CD4-positive, alpha-beta T cell (primary cell): Measurements from ENCODE around the gene FAM216B. TPM values are rescaled to one million over a fixed set of nuclear protein-coding genes. Genes with fewer than 3 reads are reported as not detected.

Source experiments
- ATAC-seq: fragments of 200-7000 bp; cut with Tn5 transposase; one replicate; pipeline ENCODE4 v1.10.0; 2022; ENCODE audit warnings: mild to moderate bottlenecking; ENCODE audit not compliant: poor library complexity
- CTCF ChIA-PET: fragments of 350-600 bp; sonication (Branson Sonifier 250); formaldehyde crosslinking; loops from one replicate; lab custom pipeline; 2021; ENCODE audit warnings: antibody characterized with exemption, inconsistent platforms; lab: Charles Lee
- POLR2A ChIA-PET: fragments of 350-600 bp; sonication (Branson Sonifier 250); formaldehyde crosslinking; loops from one replicate; lab custom pipeline; 2021; ENCODE audit warnings: antibody characterized with exemption, inconsistent platforms; lab: Charles Lee
- DNase-seq, 14 experiments: peaks; one replicate each; pipeline ENCODE4 v3.0.0-alpha.2; 2013 to 2020; ENCODE audit warnings: mixed read lengths in 2 of 14
- H3K27ac ChIP-seq, 2 donors: one replicate each; pipeline versions ENCODE4 v1.5.1 to v1.7.0; 2013; ENCODE audit warnings: low read length in 2 of 2, low read depth in 1 of 2, mild to moderate bottlenecking in 1 of 2
- H3K27me3 ChIP-seq, 2 experiments: 1 replicate in 1 of 2; 2 replicates in 1 of 2; pipeline versions ENCODE4 v1.6.1 to v1.7.0; 2013; ENCODE audit warnings: low read length in 2 of 2, control low read depth in 1 of 2, mild to moderate bottlenecking in 1 of 2, moderate library complexity in 1 of 2; ENCODE audit not compliant: insufficient read depth in 2 of 2, control insufficient read depth in 1 of 2
- H3K36me3 ChIP-seq: one replicate; pipeline ENCODE4 v1.6.1; 2013; ENCODE audit warnings: low read length, control low read depth; ENCODE audit not compliant: insufficient read depth
- H3K4me1 ChIP-seq: one replicate; pipeline ENCODE4 v1.6.1; 2013; ENCODE audit warnings: low read length, control low read depth; ENCODE audit not compliant: insufficient read depth
- H3K4me3 ChIP-seq: one replicate; pipeline ENCODE4 v1.5.1; 2013; ENCODE audit warnings: mild to moderate bottlenecking, low read length, moderate library complexity
- H3K9me3 ChIP-seq, 2 experiments: 1 replicate in 1 of 2; 2 replicates in 1 of 2; pipeline versions ENCODE4 v1.6.1 to v1.7.0; 2013; ENCODE audit warnings: low read length in 2 of 2, mild to moderate bottlenecking in 2 of 2, control low read depth in 1 of 2, moderate library complexity in 1 of 2; ENCODE audit not compliant: control insufficient read depth in 1 of 2, insufficient read depth in 1 of 2
- H3K27ac Mint-ChIP-seq: one replicate; pipeline ENCODE4 v1.8.0; 2020; ENCODE audit warnings: mixed read lengths
- H3K27me3 Mint-ChIP-seq: one replicate; pipeline ENCODE4 v1.8.0; 2021; ENCODE audit warnings: mixed read lengths
- H3K36me3 Mint-ChIP-seq: one replicate; pipeline ENCODE4 v1.8.0; 2021; ENCODE audit warnings: low read depth, mixed read lengths
- H3K4me1 Mint-ChIP-seq: one replicate; pipeline ENCODE4 v1.8.0; 2021; ENCODE audit warnings: low read depth, mixed read lengths
- H3K4me3 Mint-ChIP-seq: one replicate; pipeline ENCODE4 v1.8.0; 2020; ENCODE audit warnings: mild to moderate bottlenecking, mixed read lengths
- H3K9me3 Mint-ChIP-seq: one replicate; pipeline ENCODE4 v1.8.0; 2020; ENCODE audit warnings: mixed read lengths
- intact Hi-C, 2 experiments: fragments of 100-400 bp; cut with DNase I in 1 of 2; cut with micrococcal nuclease in 1 of 2; formaldehyde crosslinking; loops; one replicate each; pipeline versions ENCODE4 v1.15.1 to v1.9.0; 2023 to 2025; cut with DNase I, micrococcal nuclease
- total RNA-seq, 174 experiments: library from RNA in 2 of 174; stranded (reverse) in 2 of 174; gene quantifications; one replicate each; pipeline ENCODE4 v1.2.3 and lab custom pipeline; 2021 to 2026
- TF ChIP-seq, protein P1 (sequence below): fragments of 200-600 bp; IDR thresholded peaks from one replicate; pipeline ENCODE4 v1.8.0; 2022; ENCODE audit warnings: antibody characterized with exemption, mild to moderate bottlenecking

FAM216B gene
- total RNA-seq, 2 experiments from 2014 or later = not detected

DNA sequence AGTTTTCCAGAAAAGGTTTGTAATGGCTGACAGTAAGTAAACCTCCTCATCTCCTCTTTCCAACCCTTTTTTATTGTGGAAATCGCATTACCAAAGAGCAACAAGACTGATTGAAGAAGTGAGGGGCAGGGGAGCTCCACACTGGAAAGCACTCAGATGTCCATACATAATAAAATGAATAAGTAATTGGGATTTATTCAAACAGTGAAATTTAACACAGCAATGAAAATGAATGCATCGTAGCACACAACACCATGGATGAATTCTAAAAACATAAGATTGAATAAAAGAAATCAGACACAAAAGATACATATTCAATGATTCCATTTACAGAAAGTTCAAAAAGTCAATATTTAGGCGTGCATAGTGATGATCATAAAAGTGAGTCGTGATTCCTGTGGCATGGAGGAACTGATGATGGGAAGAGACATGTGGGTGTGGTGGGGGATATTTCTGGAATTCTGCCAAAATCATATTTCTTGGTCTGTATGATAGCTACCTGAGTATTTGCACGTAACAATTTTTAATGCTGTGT is 18.8 kb downstream of the FAM216B start:
- POLR2A ChIA-PET = no interaction called here
- no peaks in the 10 kb centered on the region for H3K9me3 ChIP-seq
- Mint-ChIP-seq H3K36me3 (no peaks in the 10 kb centered on the region), H3K4me3 (no peak overlapping the region), H3K4me1 (no peaks in the 10 kb centered on the region), H3K27ac (no peak overlapping the region), H3K27me3 (peaks cover 5% of the 10 kb centered on the region), H3K9me3 (no peaks in the 10 kb centered on the region)
- H3K4me3 ChIP-seq = no peak overlapping the region
- DNase-seq (no peak), ATAC-seq (no peak)
- no peaks in the 10 kb centered on the region for H3K4me1 ChIP-seq
- H3K36me3 ChIP-seq = no peaks in the 10 kb centered on the region
- TF ChIP-seq, protein P1, sequence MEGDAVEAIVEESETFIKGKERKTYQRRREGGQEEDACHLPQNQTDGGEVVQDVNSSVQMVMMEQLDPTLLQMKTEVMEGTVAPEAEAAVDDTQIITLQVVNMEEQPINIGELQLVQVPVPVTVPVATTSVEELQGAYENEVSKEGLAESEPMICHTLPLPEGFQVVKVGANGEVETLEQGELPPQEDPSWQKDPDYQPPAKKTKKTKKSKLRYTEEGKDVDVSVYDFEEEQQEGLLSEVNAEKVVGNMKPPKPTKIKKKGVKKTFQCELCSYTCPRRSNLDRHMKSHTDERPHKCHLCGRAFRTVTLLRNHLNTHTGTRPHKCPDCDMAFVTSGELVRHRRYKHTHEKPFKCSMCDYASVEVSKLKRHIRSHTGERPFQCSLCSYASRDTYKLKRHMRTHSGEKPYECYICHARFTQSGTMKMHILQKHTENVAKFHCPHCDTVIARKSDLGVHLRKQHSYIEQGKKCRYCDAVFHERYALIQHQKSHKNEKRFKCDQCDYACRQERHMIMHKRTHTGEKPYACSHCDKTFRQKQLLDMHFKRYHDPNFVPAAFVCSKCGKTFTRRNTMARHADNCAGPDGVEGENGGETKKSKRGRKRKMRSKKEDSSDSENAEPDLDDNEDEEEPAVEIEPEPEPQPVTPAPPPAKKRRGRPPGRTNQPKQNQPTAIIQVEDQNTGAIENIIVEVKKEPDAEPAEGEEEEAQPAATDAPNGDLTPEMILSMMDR = no peak
- intact Hi-C loops = no loop called here
- H3K27me3 ChIP-seq = peaks cover 0 to 2% of the 10 kb centered on the region in 2 experiments
- CTCF ChIA-PET = no interaction called here
- no peak overlapping the region for H3K27ac ChIP-seq

DNA sequence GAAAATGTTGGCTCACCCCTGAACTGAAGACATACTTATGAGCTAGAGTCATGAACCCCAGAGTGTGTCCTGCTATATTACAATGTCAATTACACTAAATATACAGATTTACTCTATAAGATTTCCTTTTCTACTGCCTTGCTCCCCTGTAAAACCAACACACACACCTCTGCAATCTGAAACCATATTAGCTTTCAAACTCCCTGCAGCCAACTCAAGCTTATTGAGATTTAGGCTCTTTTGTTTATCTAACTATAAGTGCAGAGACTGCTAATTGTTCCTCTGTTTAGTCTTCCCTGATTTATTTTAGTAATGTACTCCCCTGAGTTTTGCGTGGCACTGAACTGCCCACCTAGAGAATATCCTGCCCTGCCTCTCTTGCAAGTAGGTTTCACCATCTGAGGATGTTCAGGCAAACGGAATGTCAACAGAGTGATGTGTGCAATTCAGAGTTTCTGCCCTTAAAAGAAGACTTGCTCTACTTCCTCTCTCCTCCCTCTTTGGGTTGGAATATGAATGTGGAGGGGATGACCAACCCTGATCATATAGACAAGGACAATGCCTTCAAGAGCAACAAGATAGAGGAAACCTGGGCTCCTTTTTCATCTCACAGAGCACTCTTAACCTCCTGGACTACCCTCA is 22.3 kb downstream of the FAM216B start:
- TF ChIP-seq, protein P1 = no peak
- Mint-ChIP-seq H3K27ac (no peak overlapping the region), H3K4me1 (no peaks in the 10 kb centered on the region), H3K9me3 (no peaks in the 10 kb centered on the region), H3K4me3 (no peak overlapping the region), H3K36me3 (no peaks in the 10 kb centered on the region), H3K27me3 (no peaks in the 10 kb centered on the region)
- Histone ChIP-seq H3K27me3 (peaks cover 0 to 3% of the 10 kb centered on the region in 2 experiments), H3K27ac (no peak overlapping the region), H3K9me3 (no peaks in the 10 kb centered on the region), H3K4me1 (no peaks in the 10 kb centered on the region), H3K36me3 (no peaks in the 10 kb centered on the region), H3K4me3 (no peak overlapping the region)
- intact Hi-C loops = no loop called here
- ATAC-seq (no peak), DNase-seq (no peak)
- ChIA-PET POLR2A (no interaction called here), CTCF (interaction anchor here (0.6 kb wide), 1 partner anchor 17 kb away, joined by 3 read pairs; no protein-coding TSS in a partner anchor)

DNA sequence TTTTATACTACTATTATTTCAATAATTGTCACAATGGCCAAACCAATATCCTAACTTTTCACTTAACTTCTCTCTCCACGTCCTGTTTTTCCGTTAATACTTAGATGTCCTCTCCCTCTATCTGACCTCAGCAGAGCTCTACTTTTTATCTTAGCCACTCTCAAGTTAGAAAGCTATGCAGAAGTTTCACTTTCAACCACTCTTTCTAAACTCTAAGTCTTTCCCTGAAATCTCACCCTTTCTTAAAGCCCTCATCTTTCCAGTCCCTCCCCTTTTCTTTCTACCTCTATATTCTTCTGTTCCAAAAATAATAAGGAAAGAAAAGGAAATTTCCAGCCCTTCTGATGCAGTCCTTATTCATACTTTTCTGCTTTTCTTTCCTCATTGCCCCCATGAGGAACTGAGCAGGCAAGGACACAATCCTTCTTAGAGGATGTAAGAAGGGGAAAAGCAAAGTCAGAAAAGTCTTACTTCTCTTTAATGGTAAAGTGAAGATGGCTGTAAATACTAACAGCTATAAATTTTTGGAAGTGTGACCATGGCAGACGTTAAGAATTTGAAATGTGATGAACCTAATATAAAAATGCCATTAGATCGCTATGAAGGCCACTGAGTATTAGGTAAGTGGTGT is 23.0 kb downstream of the FAM216B start:
- H3K36me3 Mint-ChIP-seq = no peaks in the 10 kb centered on the region
- no peaks in the 10 kb centered on the region for H3K9me3 ChIP-seq
- no peaks in the 10 kb centered on the region for H3K36me3 ChIP-seq
- no peak overlapping the region for H3K4me3 Mint-ChIP-seq
- intact Hi-C loops = no loop called here
- POLR2A ChIA-PET = no interaction called here
- no peaks in the 10 kb centered on the region for H3K4me1 ChIP-seq
- H3K27me3 Mint-ChIP-seq = no peaks in the 10 kb centered on the region
- TF ChIP-seq, protein P1 = no peak
- H3K4me1 Mint-ChIP-seq = no peaks in the 10 kb centered on the region
- peaks cover 0 to 3% of the 10 kb centered on the region in 2 experiments for H3K27me3 ChIP-seq
- no peak overlapping the region for H3K27ac Mint-ChIP-seq
- CTCF ChIA-PET = interaction anchor here (0.6 kb wide), 1 partner anchor 17 kb away, joined by 3 read pairs; no protein-coding TSS in a partner anchor
- no peaks in the 10 kb centered on the region for H3K9me3 Mint-ChIP-seq
- ATAC-seq (no peak), DNase-seq (no peak)
- no peak overlapping the region for H3K4me3 ChIP-seq
- no peak overlapping the region for H3K27ac ChIP-seq
